A673 (cell line): Measurements from ENCODE around the gene C12orf43.

Experiments
- CTCF ChIP-seq: fragments of 300-800, 200-600 bp; sonication (generic); conservative IDR thresholded peaks from 2 replicates; pipeline ENCODE4 v1.5.1; 2017; ENCODE audit warnings: low read depth, mild to moderate bottlenecking, antibody characterized with exemption, low read length, moderate library complexity, mixed read lengths
- EZH2 ChIP-seq: fragments of 200-600 bp; sonication (generic); IDR thresholded peaks from 2 replicates; pipeline ENCODE4 v1.6.1; 2017; ENCODE audit warnings: borderline replicate concordance, low read depth, mild to moderate bottlenecking, mixed read lengths, antibody characterized with exemption, low read length; ENCODE audit not compliant: poor library complexity, severe bottlenecking

GRCh38 chr12:121001060-121001459, 15.2 kb downstream of the C12orf43 start:
- TF ChIP-seq EZH2 (no peak), CTCF (no peak)
